ENCODE results near the gene OBP2A.

OBP2A gene

GRCh38 chr9:135581636-135582426 is 35.9 kb downstream of the OBP2A start:
- DNase-seq = no peak

- no peak for DNase-seq
These were observed 36.6 kb downstream of the OBP2A start for GRCh38 chr9:135582541-135582940.

DNA sequence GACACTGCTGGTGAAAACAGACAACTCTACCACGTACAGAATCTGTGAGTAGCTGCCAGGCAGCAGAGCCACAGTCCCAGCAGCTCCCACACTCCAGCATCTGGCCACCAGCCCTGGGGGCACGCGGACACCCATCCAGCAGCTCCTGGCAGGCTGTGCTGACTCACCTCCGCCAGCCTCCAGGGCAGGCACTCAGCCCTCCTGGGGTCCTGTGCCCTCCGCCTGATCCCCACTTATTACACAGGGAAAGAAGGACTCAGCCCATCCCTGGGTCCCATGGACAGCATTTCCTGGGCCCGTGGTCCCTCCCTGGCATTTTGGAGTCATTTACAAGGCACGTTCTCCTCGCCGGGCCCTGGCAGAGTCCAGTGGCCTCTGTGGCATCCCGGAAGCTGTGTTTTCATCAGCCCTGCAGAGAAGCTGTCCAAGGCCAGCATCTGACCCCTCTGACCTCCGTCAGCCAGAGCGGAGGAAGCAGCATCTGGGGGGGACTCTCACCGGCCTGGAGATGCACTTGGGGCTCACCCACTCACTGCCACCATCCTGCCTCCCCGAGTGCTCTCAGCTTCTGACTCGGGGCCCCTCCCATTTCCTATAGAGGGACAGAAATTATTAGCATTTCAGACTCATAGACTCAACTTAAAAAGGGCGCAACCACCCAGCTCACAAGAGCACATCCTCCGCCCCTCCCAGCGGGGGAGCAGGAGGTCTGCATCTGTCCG is 37.2 kb downstream of the OBP2A start:
- no peak for DNase-seq

GRCh38 chr9:135583688-135584011 is 37.7 kb downstream of the OBP2A start:
- DNase-seq = no peak

DNA sequence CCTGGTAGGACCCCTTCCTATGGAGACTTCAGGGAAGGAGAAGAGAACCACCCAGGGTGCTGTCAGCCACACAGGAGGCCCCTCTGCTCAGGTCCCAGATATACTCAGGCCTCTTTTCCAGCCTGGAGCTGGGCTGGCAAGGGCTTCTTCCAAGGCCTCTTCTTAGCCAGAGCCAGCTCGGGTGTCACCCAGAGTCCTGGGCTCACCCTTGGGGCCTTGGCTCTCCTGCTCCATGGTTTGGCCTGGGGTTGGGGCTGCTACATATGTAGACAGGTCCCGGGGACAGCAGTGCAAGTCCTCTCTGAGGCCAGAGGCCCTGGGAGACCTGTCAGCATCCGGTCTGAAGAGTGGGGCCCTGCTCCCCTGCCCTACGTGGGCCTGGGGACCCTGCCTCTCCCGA is 38.4 kb downstream of the OBP2A start:
- no peak for DNase-seq

GRCh38 chr9:135584934-135585333 is 39.0 kb downstream of the OBP2A start:
- no peak for DNase-seq

- no peak for DNase-seq
These were observed 40.7 kb downstream of the OBP2A start for GRCh38 chr9:135586601-135587109.

- no peak for DNase-seq
These were observed 41.7 kb downstream of the OBP2A start for GRCh38 chr9:135587658-135588057.

- DNase-seq = no peak
These were observed 42.4 kb downstream of the OBP2A start for GRCh38 chr9:135588371-135588770.

DNA sequence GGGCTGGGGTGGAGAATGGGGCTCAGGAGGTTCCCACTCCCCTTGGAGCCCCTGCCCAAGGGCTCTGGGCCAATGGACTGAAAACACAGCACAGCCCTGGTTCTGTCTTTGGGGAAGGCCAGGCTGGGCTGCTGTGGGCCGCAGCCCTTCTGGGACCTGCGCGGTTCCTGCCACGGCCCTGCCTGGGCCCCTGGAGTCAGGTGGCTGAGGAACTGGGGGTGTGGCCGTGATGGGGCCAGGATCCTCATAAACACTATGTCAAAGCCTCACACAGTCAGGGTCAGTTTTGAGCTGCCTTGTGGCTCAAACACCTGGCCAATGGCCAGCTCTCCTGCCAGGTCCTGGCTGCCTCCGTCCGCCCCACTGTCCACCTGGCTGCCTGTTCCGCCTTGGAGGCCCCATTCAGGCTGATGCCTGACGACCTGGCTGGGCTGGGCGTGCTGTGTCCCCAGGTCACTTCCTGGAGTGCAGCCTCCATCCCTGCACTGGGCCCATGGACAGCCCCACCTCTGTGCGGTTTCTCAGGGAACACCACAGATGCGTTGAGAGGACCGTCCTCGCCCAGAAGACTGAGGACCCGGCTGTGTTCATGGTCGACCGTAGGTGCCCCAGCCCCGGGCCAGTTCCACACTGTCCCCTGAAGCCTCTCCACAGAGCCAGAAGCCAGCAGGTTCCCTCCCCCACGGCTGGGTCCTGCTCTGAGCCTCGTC is 43.1 kb downstream of the OBP2A start:
- no peak for DNase-seq

DNA sequence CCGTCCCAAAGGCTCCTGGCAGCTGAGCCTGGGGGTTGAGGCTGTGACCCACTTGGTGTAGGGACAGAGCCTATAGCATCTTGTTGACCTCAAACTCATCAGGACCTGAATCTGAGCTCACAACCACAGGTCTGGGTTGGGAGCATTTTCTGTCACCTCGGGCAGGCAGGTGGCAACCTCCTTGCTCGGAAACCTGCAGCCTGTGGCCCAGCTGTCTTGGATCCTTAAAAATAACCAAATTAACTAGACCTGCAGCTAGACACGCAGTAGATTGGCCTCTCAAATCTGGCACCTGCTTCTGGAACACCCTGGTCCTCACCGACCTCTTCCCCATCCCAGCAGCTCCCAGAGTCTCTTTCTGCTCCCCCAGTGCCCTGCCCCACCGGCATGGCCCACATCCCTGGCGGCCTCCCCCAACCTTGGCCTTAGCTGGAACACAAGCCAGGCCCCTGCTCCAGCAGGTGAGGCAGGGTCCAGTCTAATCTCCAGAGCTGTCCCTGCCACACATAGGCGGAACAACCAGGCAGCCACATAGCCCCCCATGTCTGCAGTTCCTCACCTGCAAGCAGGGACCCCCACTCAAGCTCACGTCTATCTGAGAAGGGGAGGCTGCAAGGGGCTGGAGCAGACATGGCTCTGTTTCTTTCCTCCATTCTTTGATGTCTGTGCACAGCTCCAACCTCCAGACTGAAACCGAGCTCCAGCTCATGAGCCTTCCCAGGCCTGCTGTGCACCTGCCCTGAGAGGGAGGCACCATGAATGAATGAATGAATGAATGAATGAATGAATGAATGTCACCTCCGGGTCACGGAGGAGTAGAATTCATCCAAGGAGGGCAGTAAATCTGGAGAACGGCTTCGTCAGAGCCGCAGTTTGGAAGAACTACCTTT is 43.9 kb downstream of the OBP2A start:
- DNase-seq = no peak

DNA sequence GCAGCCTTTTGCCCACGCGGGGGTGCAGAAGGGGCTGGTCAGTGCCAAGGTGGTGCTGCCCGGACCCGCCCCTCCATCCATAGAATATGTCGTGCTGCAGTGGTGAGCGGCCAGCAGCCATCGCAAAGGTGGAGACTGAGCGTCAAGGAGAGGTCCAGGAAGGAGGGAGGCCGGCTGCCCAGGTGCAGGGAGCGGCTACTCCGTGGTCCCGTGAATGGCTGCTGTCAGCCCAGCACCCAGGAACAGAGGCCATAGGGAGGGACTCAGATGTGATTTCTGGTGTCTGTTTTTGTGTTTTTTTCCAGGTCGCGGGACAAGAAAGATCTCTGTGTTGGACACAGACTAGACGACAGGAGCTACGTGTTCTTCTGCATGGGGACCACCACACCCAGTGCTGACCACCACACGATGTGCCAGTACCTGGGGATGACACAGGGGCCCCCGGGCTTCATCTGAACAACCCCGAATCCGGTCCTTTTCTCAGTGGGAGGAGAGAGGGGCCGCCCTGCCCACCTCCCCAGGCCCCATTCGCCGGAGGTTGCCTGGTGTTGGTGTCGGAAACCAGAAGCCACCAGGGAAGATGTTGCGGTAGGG is 44.7 kb downstream of the OBP2A start:
- no peak for DNase-seq

DNA sequence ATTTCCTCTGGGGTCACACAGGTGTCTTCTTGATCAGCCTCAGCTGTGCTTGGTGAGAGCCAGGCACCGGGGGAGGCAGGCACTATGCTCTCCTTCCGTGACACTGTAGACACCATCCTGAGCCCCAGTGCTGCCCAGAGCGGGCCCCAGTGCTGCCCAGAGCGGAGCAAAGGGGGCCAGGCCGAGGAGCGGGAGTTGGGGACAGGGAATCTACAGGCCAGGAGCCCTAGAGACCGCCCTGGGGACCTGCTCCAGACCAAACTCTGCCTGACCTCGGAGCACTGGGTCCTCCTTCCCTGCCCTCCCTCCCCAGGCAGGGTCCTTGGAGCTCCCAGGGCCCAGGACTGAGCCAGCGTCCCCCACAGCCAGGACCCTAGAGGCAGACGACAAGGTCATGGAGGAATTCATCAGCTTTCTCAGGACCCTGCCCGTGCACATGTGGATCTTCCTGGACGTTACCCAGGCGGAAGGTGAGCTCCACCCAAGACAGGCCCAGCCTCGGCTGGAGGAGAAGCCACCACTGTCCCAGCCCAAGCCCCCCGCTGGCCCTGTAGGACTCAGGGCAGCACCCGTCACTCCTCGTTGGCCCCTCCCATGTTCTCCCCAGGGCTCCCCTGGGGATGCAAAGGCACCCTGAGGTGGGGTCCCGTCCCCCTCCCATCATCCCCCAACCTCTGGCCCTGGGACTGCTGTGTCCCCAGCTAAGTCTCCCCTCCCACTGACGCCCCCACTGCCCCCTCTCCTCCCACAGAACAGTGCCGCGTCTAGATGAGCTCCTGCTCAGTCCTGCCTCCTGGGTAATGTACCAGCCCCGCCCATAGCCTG is 45.8 kb downstream of the OBP2A start:
- DNase-seq = no peak

DNA sequence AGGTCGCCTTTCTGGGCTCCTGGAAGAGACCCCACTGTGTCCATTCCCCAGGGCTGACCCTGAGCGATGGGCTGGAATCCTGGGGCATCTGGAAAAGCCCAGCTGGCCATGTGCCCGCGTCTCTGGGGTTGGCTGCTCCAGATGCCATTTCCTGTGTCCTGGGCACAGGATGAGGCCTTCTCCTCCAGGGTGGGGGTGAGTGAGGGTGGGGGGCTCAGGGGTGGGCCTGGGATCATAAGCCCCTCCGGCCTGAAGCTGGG is 46.3 kb downstream of the OBP2A start:
- no peak for DNase-seq

DNA sequence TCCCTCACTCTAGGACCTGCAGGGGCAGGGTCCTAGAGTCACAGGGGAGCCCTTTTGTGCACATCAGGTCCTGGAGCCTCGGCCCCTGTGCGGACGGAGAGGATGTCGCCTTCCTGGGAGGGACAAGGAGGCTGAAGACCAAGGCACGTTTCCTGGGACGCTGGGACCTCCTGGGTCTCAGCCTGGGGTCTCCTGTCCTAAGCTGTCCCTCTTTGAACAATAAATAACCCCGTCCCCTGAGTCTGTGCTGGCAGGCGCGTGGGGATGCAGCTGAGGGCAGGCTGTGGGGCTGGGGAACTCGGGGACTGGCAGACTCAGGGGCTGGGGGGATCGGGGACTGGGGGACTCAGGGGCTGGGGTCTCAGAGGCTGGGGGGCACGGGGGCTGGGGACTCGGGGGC is 46.7 kb downstream of the OBP2A start:
- DNase-seq = no peak

DNA sequence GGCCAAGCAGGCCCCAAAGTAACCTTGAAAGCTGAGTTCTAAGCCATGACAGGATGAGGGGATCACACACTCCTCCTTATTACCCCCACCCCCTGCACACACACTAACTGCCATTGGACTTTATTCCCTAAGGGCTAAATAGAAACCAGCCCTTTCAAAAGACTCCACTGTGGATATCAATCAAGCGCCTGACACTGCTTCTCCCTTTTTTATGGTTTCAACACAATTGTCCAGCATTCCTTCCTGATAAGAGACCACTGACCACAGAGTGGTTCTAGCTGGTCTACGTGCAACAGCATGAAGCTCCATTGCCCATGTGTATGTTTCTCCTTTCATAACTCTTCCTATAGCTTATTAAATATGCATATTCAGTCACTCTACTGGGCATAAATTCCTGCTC is 50.3 kb downstream of the OBP2A start:
- DNase-seq = no peak
